Brain microvascular endothelial cell (primary cell): ENCODE data around the gene ESRRG.
A peak's percentile ranks its signal among the peaks of the same experiment; 100 is the strongest.
"Not testable (repeated sequence)": the region's sequence is repeated elsewhere in the genome, so short reads cannot be mapped to it uniquely, and the experiment has no call there.

Source experiments
- DNase-seq: peaks from one replicate; pipeline ENCODE4 v3.0.0-alpha.2; 2020
- H3K27ac ChIP-seq: fragments of 250-450 bp; sonication (Bioruptor Pico); 2 replicates; pipeline ENCODE4 v1.5.1; 2020; ENCODE audit warnings: mild to moderate bottlenecking, moderate library complexity
- H3K27me3 ChIP-seq: fragments of 250-450 bp; sonication (Bioruptor Pico); replicated peaks from 2 replicates; pipeline ENCODE4 v1.5.1; 2020; ENCODE audit warnings: mild to moderate bottlenecking
- H3K36me3 ChIP-seq: fragments of 250-450 bp; sonication (Bioruptor Pico); replicated peaks from 2 replicates; pipeline ENCODE4 v1.5.1; 2020; ENCODE audit warnings: mild to moderate bottlenecking
- H3K4me3 ChIP-seq: 2 replicates; pipeline ENCODE4 v1.5.1; 2011; ENCODE audit warnings: low read depth, mild to moderate bottlenecking, control low read depth, low read length, moderate library complexity
- in situ Hi-C: cut with HindIII; loops from 2 replicates; pipeline ENCODE4 v1.10.0; 2017; ENCODE audit warnings: low sequenced_read_pairs, low pct_ligation_motif_present
- TF ChIP-seq, protein P1 (sequence below): IDR thresholded peaks from 2 replicates; pipeline ENCODE4 v1.5.1; 2011; ENCODE audit warnings: low read depth, mild to moderate bottlenecking, moderate library complexity, low read length, control low read depth, inconsistent platforms; ENCODE audit errors: missing control alignments

The ESRRG gene

DNA sequence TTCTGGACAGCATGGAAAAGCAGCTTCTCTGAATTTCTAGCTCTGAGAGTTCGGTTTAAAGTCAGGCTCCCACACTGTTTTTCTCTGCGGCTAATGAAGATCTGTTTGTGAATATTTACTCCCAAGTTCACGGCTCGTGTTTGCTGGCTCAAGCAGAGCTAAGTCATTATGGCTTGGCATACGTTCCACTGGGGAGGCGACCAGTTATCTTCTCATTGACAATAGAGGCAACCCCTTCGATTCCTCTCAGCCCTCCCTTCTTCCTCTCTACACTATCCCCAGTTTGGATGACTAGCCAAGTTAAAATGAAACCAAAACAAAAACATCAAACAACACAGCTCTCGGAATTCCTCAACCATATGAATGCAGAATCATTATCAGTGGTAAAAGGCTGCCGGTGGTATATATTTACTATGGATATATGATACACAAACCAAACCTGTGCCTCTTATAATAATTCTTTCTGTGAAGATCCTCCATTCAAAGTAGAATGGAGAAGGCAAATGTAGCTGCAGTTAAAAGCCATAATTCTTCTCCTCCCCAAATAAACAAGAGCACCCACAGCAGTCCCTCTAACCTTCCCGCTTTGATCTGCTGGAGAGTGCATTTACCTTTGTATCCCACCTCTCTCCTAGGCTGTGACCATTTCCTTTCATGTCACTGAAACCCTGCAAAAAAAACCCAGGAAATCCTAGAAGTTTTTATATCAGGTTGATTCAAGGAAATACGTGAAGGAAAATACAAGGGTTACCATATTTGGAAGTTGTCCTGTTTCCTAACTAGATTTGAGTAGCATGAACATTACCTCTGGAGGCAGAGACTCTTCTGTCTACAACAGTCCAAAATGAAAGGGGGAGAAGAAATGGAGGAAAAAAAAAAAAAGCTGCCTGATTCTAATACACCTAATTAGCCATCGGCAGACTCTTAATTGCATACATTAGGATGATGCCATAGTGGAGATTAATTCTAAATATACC is 191.7 kb downstream of the ESRRG start:
- DNase-seq = peak; percentile 7
- TF ChIP-seq, protein P1, sequence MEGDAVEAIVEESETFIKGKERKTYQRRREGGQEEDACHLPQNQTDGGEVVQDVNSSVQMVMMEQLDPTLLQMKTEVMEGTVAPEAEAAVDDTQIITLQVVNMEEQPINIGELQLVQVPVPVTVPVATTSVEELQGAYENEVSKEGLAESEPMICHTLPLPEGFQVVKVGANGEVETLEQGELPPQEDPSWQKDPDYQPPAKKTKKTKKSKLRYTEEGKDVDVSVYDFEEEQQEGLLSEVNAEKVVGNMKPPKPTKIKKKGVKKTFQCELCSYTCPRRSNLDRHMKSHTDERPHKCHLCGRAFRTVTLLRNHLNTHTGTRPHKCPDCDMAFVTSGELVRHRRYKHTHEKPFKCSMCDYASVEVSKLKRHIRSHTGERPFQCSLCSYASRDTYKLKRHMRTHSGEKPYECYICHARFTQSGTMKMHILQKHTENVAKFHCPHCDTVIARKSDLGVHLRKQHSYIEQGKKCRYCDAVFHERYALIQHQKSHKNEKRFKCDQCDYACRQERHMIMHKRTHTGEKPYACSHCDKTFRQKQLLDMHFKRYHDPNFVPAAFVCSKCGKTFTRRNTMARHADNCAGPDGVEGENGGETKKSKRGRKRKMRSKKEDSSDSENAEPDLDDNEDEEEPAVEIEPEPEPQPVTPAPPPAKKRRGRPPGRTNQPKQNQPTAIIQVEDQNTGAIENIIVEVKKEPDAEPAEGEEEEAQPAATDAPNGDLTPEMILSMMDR = no peak

DNA sequence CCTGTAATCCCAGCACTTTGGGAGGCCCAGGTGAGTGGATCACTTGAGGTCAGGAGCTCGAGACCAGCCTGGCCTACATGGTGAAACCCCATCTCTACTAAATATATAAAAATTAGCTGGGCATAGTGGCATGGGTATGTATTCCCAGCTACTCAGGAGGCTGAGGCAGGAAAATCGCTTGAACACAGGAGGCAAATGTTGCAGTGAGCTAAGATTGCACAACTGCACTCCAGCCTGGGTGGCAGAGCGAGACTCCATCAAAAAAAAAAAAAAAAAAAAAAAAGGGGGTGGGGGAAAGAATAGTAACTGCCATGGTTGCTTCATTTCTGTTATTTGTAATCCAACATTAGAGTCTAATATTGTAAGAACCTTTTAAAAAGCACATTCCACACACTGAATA is 193.4 kb downstream of the ESRRG start:
- H3K27me3 ChIP-seq, in situ Hi-C loops, H3K36me3 ChIP-seq, H3K4me3 ChIP-seq, DNase-seq, H3K27ac ChIP-seq: not testable (repeated sequence)

More for the DNA sequence above, 191.7 kb downstream of the ESRRG start:
- H3K27me3 ChIP-seq = no peaks in the 10 kb centered on the region
- H3K4me3 ChIP-seq = peak overlapping the region; percentile 42
- H3K36me3 ChIP-seq = no peaks in the 10 kb centered on the region
- H3K27ac ChIP-seq = no peak overlapping the region
- in situ Hi-C loops = no loop called here

DNA sequence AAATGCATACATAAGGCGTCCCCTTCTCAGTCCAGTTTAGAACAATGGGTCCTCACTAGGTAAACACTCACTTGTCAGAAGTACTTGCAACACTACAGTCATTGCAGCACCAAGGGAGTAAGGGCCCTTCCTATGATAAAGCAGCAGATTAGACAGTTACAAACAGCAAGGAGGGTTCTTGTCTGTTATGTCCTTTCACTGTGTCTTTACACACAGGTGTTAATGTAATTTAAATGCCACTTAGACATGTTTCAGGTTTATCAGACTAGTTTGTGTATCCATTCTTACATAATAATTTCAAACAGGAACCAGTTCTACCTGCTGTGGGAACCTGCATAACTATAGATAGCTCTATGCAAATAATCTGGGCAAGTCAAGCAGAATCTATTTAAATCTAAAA is 194.4 kb downstream of the ESRRG start:
- TF ChIP-seq, protein P1 = no peak
- in situ Hi-C loops = no loop called here
- Histone ChIP-seq H3K4me3 (no peak overlapping the region), H3K27ac (no peak overlapping the region), H3K27me3 (no peaks in the 10 kb centered on the region), H3K36me3 (no peaks in the 10 kb centered on the region)
- DNase-seq = no peak

GRCh38 chr1:216523449-216524190 is 199.6 kb downstream of the ESRRG start:
- no peaks in the 10 kb centered on the region for H3K36me3 ChIP-seq
- in situ Hi-C loops = no loop called here
- no peaks in the 10 kb centered on the region for H3K27me3 ChIP-seq
- TF ChIP-seq, protein P1 = no peak
- DNase-seq = no peak
- H3K4me3 ChIP-seq = no peak overlapping the region
- no peak overlapping the region for H3K27ac ChIP-seq

DNA sequence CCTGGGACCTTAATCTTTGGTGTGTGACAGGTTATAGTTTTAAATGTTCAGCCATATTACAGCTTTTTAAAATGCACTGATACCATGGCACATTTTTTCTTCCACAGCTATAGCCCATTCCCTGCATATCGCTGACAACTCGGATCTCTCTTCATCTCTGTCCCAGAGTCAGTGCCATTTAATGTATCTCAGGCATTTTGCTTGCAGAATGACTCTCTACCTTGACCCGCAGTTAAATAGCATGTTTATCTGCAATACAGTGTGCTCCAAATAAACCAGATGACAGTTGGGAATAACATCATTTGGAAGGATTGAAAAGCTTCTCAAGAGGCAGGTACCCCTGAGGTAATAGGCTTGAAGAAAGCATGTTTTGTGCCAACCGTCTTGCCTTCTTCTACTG is 200.2 kb downstream of the ESRRG start:
- in situ Hi-C loops = no loop called here
- H3K36me3 ChIP-seq = no peaks in the 10 kb centered on the region
- TF ChIP-seq, protein P1 = no peak
- no peaks in the 10 kb centered on the region for H3K27me3 ChIP-seq
- H3K4me3 ChIP-seq = no peak overlapping the region
- DNase-seq = no peak
- H3K27ac ChIP-seq = no peak overlapping the region

DNA sequence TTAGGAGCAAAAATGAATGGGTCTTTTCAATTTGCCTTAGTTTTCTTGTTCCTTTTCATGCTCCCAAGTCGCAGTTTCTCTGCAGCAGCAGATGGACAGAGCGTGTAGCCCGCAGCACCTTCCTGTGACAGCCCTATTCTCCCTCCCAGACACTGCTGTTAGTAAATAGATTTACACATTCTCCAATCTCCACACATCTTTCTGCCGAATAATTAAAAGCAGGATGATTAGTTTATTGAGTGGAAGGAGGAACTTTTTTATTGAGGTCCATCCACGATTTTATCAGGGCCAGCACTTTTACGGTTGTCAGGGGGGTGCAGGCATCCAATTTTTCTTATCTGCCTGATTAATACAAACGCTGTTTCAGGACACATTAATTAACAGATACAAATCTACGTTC is 201.8 kb downstream of the ESRRG start:
- H3K4me3 ChIP-seq = no peak overlapping the region
- in situ Hi-C loops = no loop called here
- TF ChIP-seq, protein P1 = no peak
- H3K36me3 ChIP-seq = no peaks in the 10 kb centered on the region
- H3K27ac ChIP-seq = no peak overlapping the region
- no peaks in the 10 kb centered on the region for H3K27me3 ChIP-seq
- DNase-seq = no peak
